Transverse colon (tissue), 4 donors: ENCODE results near the gene CDC42BPG. TPM values are rescaled to one million over a fixed set of nuclear protein-coding genes. Genes with fewer than 3 reads are reported as not detected.
A peak's percentile ranks its signal among the peaks of the same experiment; 100 is the strongest.

Experiments used
- DNase-seq: peaks from one replicate; pipeline ENCODE4 v3.0.0-alpha.2; 2019
- H3K27ac ChIP-seq, 4 donors: fragments of 200-600 bp; sonication (generic); 2 replicates each; pipeline ENCODE4 v1.5.1; 2016 to 2018; ENCODE audit warnings: inconsistent platforms in 4 of 4
- H3K27me3 ChIP-seq: fragments of 200-600 bp; sonication (generic); 2 replicates; pipeline ENCODE4 v1.5.1; 2017; ENCODE audit warnings: inconsistent platforms
- H3K36me3 ChIP-seq, 4 donors: fragments of 200-600 bp; sonication (generic); 2 replicates each; pipeline ENCODE4 v1.5.1; 2017 to 2019; ENCODE audit warnings: inconsistent platforms in 4 of 4
- H3K4me1 ChIP-seq, 4 donors: fragments of 200-600 bp; sonication (generic); 2 replicates each; pipeline ENCODE4 v1.5.1; 2017 to 2020; ENCODE audit warnings: inconsistent platforms in 4 of 4
- H3K4me3 ChIP-seq, 4 donors: fragments of 200-600 bp; sonication (generic); 1 replicate in 1 of 4; 2 replicates in 3 of 4; pipeline versions ENCODE4 v1.5.1 to v1.6.1; 2017 to 2019; ENCODE audit warnings: inconsistent platforms in 4 of 4
- H3K9me3 ChIP-seq, 2 donors: fragments of 200-600 bp; sonication (generic); 2 replicates each; pipeline ENCODE4 v1.5.1; 2017 to 2019; ENCODE audit warnings: inconsistent platforms in 2 of 2
- CTCF ChIP-seq, 5 experiments: fragments of 200-600 bp in 3 of 5; fragments of 450-650 bp in 2 of 5; sonication (generic) in 3 of 5; IDR thresholded peaks; 1 replicate in 2 of 5; 2 replicates in 3 of 5; pipeline ENCODE4 v1.5.1; 2016 to 2017; ENCODE audit warnings: antibody characterized with exemption in 5 of 5, inconsistent platforms in 3 of 5, mild to moderate bottlenecking in 2 of 5, moderate library complexity in 1 of 5
- EP300 ChIP-seq: sonication (generic); formaldehyde crosslinking; IDR thresholded peaks from one replicate; pipeline ENCODE4 v1.6.1; 2017; ENCODE audit warnings: antibody characterized with exemption, low read depth
- POLR2A ChIP-seq: fragments of 450-650 bp; IDR thresholded peaks from one replicate; pipeline ENCODE4 v1.6.1; 2016; ENCODE audit warnings: antibody characterized with exemption, mild to moderate bottlenecking, moderate library complexity
- POLR2AphosphoS5 ChIP-seq, 3 donors: sonication (generic); formaldehyde crosslinking; IDR thresholded peaks; one replicate each; pipeline ENCODE4 v1.6.1; 2016; ENCODE audit warnings: antibody characterized with exemption in 3 of 3
- WGBS, 2 donors: methylation state at CpG; one replicate each; pipeline ENCODE4 v1.1.5; 2018; ENCODE audit warnings: low coverage in 1 of 2; 5-methylcytosine and 5-hydroxymethylcytosine counted together
- in situ Hi-C, 4 donors: fragments of 200-750 bp; cut with MboI; loops; one replicate each; pipeline versions ENCODE4 v1.15.0 to v1.15.1; 2017; ENCODE audit warnings: low sequenced_read_pairs in 3 of 4, low pct_ligation_motif_present in 1 of 4, low pct_unique_long_range_greater_than_20kb in 1 of 4
- intact Hi-C: fragments of 100-400 bp; cut with DNase I; formaldehyde crosslinking; loops from one replicate; pipeline ENCODE4 v1.15.1; 2023; ENCODE audit warnings: low total_unique reads
- total RNA-seq, 4 donors: library from RNA; depleted of rRNA; stranded (reverse); fragments of >200 nt; gene quantifications; one replicate each; pipeline ENCODE4 v1.1.0, GENCODE V29; 2016

The CDC42BPG gene
- total RNA-seq, 4 donors from 2014 or later: 32.6 to 82.3 (median 46.9) TPM

DNA sequence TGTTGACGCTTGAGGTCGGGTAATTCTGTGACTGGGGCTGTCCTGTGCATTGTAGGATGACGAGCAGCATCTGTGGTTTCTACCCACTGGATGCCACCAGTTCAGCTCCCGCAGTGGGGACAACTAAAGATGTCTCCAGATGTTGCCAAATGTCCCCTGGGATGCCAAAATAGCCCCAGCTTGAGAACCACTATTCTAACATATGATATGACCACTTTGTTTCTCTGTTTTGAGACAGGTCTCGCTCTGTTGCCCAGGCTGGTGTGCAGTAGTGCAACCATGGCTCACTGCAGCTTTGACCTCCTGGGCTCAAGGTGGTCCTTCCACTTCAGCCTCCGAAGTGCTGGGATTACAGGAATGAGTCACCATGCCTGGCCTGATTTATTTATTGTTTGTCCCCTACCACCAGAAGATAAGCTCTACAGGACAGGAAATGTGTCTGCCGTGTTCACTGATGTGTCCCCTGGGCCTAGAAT, 29.7 kb downstream of the CDC42BPG start:
- in situ Hi-C loops: no loop called here
- no peak overlapping the region for H3K4me3 ChIP-seq
- WGBS, 2 donors: 60 to 67% methylated on average over 5 to 7 of the region's 7 CpGs
- TF ChIP-seq EP300 (no peak), CTCF (IDR thresholded peaks at IDR 0.05) (no peak), POLR2AphosphoS5 (IDR thresholded peaks at IDR 0.05) (no peak), POLR2A (no peak)
- no peaks in the 10 kb centered on the region for H3K9me3 ChIP-seq
- intact Hi-C loops: no loop called here
- no peak overlapping the region for H3K27ac ChIP-seq
- H3K27me3 ChIP-seq: no peaks in the 10 kb centered on the region
- DNase-seq: no peak
- H3K4me1 ChIP-seq: peaks cover 0 to 7% (median 4%) of the 10 kb centered on the region in 4 donors
- no peaks in the 10 kb centered on the region for H3K36me3 ChIP-seq

DNA sequence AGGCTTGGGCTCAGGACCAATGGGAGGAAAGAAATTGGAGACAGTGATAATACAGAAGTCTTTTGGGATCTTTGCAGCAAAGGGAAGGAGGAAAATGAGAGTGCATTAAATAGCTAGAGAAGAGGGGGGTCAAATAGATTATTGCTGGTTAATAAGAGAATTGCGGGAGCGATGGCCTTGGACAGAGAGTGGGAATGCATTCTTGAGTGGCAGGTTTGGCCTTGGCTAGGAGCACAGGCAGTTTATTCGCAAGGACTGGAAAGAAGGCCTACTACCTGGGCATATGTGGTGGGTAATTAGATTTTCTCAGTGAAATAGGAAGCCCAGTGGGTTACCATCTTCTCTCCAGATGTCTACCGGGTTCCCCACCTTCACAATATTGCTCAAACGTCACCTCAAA, 30.6 kb downstream of the CDC42BPG start:
- TF ChIP-seq CTCF (IDR thresholded peaks at IDR 0.05) (no peak), POLR2A (no peak), EP300 (no peak), POLR2AphosphoS5 (IDR thresholded peaks at IDR 0.05) (no peak)
- in situ Hi-C loops: no loop called here

DNA sequence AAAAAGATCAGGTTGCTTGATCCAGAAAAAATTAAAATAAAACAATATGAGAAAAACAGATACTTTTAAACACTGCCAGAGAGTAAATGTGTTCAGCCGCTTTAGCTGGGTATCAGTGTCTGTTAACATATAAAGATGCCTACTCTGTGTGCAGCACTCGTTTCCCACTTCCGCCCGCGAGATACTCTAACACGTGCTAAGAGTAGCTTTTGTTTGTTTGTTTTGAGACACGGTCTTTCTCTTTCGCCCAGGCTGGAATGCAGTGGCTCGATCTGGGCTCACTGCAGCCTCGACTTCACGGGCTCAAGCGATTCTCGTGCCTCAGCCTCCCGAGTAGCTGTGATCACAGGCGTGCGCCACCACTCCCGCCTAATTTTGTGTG, 33.6 kb downstream of the CDC42BPG start:
- Histone ChIP-seq H3K4me1 (peaks cover 8 to 14% (median 10%) of the 10 kb centered on the region in 4 donors), H3K27me3 (no peaks in the 10 kb centered on the region), H3K9me3 (no peaks in the 10 kb centered on the region), H3K4me3 (peak overlapping the region; percentile 11 to 94 (median 90)), H3K27ac (peak overlapping the region; percentile 87 to 92 (median 92)), H3K36me3 (no peaks in the 10 kb centered on the region)
- WGBS, 2 donors: 47 to 67% methylated on average over 11 to 17 of the region's 17 CpGs
- TF ChIP-seq EP300 (no peak), POLR2AphosphoS5 (IDR thresholded peaks at IDR 0.05) (no peak), POLR2A (no peak), CTCF (IDR thresholded peaks at IDR 0.05) (no peak)
- intact Hi-C loops: no loop called here
- in situ Hi-C loops: no loop called here
- DNase-seq: peak; percentile 31

More for the DNA sequence above, 30.6 kb downstream of the CDC42BPG start:
- Histone ChIP-seq H3K4me1 (peaks cover 7 to 14% (median 10%) of the 10 kb centered on the region in 4 donors), H3K36me3 (no peaks in the 10 kb centered on the region), H3K27me3 (no peaks in the 10 kb centered on the region), H3K27ac (no peak overlapping the region), H3K9me3 (no peaks in the 10 kb centered on the region), H3K4me3 (no peak overlapping the region)
- no peak for DNase-seq
- 91 to 93% methylated on average over 3 to 5 of the region's 5 CpGs for WGBS, 2 donors
- intact Hi-C loops: no loop called here

GRCh38 chr11:64810271-64810890, 34.1 kb downstream of the CDC42BPG start, which contains the start of gene MEN1:
Gene MEN1 (minus strand): TSS chr11:64810551. CDS start chr11:64810109, 442 bp downstream.
- 2% methylated on average over 8 to 33 of the region's 46 CpGs for WGBS, 2 donors
- in situ Hi-C loops: no loop called here

More at GRCh38 chr11:64810271-64810890, 34.1 kb downstream of the CDC42BPG start, which contains the start of gene MEN1:
- Histone ChIP-seq H3K27ac (peak within 1 kb of the TSS; percentile 87 to 92 (median 92)), H3K9me3 (no peaks in the 10 kb centered on the region), H3K36me3 (no peaks in the 10 kb centered on the region), H3K4me3 (peak within 1 kb of the TSS; percentile 88 to 99 (median 93)), H3K27me3 (no peaks in the 10 kb centered on the region), H3K4me1 (peaks cover 8 to 14% (median 10%) of the 10 kb centered on the region in 4 donors)
- TF ChIP-seq POLR2A: peak; percentile 85
- no peak for TF ChIP-seq CTCF (IDR thresholded peaks at IDR 0.05)
- no peak for TF ChIP-seq EP300
- TF ChIP-seq POLR2AphosphoS5 (IDR thresholded peaks at IDR 0.05): peak; percentile 81 to 89 (median 82)
- DNase-seq: peak; percentile 96
- intact Hi-C loops: no loop called here
